Hematopoietic multipotent progenitor cell treated with erythropoietin and hydrocortisone succinate and interleukin-3 and kit ligand, for 15 days (in vitro differentiated cells): ENCODE results near the gene UNC13B.

ENCODE experiments used
- DNase-seq: peaks from one replicate; pipeline ENCODE4 v3.0.0-alpha.2; 2015; ENCODE audit warnings: low spot score

UNC13B gene

DNA sequence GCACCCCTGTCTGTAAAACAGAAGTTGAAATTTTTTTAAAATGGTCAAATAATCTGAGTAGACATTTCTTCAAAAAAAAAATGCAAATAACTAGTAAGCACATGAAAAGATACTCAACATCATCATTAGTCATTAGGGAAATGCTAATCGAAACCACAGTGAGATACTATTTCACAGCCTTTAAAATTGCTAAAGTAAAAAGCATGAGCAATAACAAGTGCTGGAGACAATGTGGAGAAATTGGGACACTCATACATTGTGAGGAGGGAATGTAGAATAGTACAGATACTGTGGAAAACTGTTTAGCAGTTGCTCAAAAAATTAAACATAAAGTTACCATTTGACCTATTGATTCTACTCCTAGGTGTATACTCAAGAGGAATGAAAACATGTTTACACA lies 269.7 kb downstream of the UNC13B start:
- DNase-seq = no peak

DNA sequence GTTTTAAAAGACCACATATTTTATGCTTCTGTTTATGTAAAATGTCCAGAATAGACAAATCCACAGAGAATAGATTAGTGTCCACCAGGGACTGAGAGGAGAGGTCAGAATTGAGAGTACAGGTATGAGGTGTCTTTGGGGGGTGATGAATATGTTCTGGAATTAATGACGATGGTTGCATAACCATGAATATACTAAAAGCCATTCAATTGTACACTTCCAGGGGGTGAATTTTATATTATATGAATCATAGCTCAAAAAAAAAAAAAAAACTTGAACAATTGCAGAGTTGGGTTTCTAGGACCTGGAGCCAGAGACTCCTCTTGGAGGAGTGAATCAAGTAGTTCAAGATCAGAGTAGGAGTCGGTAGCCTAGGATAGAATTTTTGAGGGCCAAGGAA lies 270.3 kb downstream of the UNC13B start:
- no peak for DNase-seq

DNA sequence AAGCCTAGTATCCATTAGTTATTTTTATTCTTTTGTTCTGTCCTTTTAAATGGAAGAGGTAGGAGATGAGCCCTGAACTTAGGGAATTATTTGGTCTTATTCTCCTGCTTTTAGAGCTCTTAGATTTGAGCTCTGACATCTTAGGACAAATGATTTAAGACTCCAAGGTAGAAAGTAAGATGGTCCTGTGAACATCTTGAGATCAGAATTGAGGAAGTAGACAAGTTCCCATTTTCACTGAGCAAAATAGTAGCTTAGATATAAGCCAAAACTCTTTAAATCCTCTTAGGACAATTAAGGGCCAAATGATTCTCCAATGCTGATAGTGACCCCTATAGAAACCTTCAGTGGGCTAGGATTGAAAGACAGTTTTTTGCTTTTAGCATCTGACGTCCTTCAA lies 275.1 kb downstream of the UNC13B start:
- DNase-seq = no peak

DNA sequence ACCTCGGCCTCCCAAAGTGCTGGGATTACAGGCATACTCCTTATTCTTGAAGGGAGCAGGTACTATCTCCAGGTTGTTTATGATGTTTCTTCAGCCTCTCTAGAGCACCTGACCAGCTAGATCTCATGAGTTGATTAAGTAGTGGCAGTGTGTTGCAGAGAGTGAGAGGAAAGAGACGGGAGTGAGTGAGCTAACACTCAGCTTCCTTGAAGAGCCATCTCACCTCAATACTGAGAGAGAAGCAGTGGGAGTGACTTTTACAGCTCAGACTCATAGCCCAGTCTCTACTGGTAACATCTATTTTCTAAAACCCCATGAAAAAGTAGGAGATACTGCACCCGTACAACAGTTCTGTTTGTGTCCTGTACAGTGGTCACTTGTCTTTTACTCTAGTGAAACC lies 284.2 kb downstream of the UNC13B start:
- no peak for DNase-seq

DNA sequence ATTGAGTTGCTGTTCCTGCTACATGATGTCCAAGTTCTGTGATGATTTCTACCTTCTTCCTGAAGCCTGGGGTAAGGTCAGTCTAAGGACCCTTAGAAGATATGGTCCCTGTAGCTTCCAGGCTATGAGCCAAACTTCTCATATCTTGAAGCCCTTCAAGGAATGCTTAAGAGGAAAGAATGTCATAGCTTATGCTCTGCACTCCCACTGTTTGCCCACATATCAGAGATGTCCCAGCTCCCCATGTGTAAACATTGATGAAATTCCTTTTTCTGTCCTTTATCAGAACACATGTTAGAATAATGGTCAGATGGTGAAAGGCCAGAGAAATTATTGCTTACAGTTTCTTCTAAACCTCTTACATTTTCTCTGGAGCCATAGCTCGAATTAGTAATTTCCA lies 286.7 kb downstream of the UNC13B start:
- DNase-seq = no peak

DNA sequence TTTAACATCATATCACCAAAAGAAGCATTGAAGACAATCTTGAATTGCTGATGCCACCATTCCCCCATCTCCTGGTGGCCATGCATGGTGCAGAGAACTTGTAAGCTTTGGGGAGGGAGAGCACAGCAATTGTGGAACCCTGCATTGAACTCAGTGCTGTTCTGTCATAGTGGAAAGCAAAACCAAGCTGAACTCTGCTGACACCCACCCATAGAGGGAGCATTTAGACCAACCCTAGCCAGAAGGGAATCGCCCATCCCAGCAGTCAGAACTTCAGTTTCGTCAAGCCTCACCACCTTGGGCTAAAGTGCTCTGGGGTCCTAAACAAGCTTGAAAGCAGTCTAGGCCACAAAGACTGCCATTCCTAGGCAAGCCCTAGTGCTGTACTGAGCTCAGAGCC lies 290.7 kb downstream of the UNC13B start:
- DNase-seq = no peak

DNA sequence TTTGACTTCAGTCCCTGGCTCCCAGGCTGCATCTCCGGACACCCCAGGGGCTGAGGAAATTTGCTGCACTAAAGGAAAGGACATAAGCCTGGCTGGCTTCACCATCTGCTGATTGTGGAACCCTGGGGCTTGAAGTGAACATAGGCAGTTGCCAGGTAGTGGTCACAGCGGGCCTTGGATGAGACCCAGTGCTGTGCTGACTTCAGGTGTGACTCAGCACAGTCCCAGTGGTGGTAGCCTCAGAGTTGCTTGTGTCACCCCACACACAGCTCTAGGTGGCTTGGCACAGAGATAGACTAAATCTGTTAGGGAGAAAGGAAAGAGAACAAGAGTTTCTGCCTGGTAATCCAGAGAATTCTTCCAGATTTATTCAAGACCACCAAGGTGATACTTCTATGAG lies 292.0 kb downstream of the UNC13B start:
- DNase-seq = no peak
